Limb (tissue), 2 donors: ENCODE results near the gene RALGDS.
"Not testable (repeated sequence)": the region's sequence is repeated elsewhere in the genome, so short reads cannot be mapped to it uniquely, and the experiment has no call there.

ENCODE experiments used
- DNase-seq, 2 donors: peaks; one replicate each; pipeline ENCODE4 v3.0.0-alpha.2; 2016; ENCODE audit errors: extremely low spot score in 2 of 2

Gene RALGDS

GRCh38 chr9:133072210-133072609, 48.8 kb downstream of the RALGDS start:
- DNase-seq = not testable (repeated sequence)

- DNase-seq = no peak
Observed at GRCh38 chr9:133071484-133072150, 49.4 kb downstream of the RALGDS start.

DNA sequence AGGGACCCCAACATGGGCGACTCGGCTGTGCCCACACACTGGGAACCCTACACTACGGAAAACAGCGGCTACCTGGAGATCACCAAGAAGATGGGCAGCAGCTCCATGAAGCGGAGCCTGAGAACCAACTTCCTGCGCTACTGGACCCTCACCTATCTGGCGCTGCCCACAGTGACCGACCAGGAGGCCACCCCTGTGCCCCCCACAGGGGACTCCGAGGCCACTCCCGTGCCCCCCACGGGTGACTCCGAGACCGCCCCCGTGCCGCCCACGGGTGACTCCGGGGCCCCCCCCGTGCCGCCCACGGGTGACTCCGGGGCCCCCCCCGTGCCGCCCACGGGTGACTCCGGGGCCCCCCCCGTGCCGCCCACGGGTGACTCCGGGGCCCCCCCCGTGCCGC, 50.1 kb downstream of the RALGDS start:
- not testable (repeated sequence) for DNase-seq

DNA sequence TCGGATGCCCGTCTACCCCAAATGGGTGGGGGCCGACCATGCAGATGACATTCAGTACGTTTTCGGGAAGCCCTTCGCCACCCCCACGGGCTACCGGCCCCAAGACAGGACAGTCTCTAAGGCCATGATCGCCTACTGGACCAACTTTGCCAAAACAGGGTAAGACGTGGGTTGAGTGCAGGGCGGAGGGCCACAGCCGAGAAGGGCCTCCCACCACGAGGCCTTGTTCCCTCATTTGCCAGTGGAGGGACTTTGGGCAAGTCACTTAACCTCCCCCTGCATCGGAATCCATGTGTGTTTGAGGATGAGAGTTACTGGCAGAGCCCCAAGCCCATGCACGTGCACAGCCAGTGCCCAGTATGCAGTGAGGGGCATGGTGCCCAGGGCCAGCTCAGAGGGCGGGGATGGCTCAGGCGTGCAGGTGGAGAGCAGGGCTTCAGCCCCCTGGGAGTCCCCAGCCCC, 50.5 kb downstream of the RALGDS start:
- not testable (repeated sequence) for DNase-seq

DNA sequence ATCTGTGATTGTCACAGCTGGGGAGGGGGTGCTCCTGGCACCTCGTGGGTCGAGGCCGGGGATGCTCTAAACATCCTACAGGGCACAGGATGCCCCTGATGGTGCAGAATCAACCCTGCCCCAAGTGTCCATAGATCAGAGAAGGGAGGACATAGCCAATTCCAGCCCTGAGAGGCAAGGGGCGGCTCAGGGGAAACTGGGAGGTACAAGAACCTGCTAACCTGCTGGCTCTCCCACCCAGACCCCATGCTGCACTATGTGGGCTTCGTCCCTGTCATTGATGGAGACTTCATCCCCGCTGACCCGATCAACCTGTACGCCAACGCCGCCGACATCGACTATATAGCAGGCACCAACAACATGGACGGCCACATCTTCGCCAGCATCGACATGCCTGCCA, 52.6 kb downstream of the RALGDS start:
- not testable (repeated sequence) for DNase-seq

DNA sequence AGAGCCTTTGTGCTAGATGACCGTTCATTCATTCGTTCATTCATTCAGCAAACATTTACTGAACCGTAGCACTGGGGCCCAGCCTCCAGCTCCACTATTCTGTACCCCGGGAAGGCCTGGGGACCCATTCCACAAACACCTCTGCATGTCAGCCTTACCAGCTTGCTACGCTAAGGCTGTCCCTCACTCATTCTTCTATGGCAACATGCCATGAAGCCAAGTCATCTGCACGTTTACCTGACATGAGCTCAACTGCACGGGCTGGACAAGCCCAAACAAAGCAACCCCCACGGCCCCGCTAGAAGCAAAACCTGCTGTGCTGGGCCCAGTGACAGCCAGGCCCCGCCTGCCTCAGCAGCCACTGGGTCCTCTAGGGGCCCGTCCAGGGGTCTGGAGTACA, 53.2 kb downstream of the RALGDS start:
- no peak for DNase-seq

DNA sequence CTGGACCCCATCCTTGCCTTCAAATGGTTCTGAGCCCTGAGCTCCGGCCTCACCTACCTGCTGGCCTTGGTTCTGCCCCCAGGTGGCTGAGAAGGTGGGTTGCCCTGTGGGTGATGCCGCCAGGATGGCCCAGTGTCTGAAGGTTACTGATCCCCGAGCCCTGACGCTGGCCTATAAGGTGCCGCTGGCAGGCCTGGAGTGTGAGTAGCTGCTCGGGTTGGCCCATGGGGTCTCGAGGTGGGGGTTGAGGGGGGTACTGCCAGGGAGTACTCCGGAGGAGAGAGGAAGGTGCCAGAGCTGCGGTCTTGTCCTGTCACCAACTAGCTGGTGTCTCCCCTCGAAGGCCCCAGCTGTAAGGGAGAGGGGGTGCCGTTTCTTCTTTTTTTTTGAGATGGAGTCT, 54.0 kb downstream of the RALGDS start:
- no peak for DNase-seq

DNA sequence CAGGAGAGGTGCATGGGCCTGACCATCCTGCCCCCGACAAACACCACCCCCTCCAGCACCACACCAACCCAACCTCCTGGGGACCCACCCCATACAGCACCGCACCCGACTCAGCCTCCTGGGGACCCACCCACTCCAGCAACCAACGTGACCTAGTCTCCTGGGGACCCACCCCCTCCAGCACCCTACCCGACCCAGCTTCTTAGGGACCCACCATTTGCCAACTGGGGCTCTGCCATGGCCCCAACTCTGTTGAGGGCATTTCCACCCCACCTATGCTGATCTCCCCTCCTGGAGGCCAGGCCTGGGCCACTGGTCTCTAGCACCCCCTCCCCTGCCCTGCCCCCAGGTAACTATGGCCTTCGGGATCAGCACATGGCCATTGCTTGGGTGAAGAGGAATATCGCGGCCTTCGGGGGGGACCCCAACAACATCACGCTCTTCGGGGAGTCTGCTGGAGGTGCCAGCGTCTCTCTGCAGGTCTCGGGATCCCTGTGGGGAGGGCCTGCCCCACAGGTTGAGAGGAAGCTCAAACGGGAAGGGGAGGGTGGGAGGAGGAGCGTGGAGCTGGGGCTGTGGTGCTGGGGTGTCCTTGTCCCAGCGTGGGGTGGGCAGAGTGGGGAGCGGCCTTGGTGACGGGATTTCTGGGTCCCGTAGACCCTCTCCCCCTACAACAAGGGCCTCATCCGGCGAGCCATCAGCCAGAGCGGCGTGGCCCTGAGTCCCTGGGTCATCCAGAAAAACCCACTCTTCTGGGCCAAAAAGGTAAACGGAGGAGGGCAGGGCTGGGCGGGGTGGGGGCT, 54.7 kb downstream of the RALGDS start:
- no peak for DNase-seq

- no peak for DNase-seq
Observed at GRCh38 chr9:133065070-133065388, 56.0 kb downstream of the RALGDS start.

DNA sequence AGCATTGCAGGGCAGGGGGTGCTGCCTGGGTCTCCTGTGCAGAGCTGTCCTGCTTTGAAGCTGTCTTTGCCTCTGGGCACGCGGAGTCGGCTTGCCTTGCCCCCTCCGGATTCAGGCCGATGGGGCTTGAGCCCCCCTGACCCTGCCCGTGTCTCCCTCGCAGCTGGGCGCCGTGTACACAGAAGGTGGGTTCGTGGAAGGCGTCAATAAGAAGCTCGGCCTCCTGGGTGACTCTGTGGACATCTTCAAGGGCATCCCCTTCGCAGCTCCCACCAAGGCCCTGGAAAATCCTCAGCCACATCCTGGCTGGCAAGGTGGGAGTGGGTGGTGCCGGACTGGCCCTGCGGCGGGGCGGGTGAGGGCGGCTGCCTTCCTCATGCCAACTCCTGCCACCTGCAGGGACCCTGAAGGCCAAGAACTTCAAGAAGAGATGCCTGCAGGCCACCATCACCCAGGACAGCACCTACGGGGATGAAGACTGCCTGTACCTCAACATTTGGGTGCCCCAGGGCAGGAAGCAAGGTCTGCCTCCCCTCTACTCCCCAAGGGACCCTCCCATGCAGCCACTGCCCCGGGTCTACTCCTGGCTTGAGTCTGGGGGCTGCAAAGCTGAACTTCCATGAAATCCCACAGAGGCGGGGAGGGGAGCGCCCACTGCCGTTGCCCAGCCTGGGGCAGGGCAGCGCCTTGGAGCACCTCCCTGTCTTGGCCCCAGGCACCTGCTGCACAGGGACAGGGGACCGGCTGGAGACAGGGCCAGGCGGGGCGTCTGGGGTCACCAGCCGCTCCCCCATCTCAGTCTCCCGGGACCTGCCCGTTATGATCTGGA, 56.6 kb downstream of the RALGDS start:
- no peak for DNase-seq

DNA sequence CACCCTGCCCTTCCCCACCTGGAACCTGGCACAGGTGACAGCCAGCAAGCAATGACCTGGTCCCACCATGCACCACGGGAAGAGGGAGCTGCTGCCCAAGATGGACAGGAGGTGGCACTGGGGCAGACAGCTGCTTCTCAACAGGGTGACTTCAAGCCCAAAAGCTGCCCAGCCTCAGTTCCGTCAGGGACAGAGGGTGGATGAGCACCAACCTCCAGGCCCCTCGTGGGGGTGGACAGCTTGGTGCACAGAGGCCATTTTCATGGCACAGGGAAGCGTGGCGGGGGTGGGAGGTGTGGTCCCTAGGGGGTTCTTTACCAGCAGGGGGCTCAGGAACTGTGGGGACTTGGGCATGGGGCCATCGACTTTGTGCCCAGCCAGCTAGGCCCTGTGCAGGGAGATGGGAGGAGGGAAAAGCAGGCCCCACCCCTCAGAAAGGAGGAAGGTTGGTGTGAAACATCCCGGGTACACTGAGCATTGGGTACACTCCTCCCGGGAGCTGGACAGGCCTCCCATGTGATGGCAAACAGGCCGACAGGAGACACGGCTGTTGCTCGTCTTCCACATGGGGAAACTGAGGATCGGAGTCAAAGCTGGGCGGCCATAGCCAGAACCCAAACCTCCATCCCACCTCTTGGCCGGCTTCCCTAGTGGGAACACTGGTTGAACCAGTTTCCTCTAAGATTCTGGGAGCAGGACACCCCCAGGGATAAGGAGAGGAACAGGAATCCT, 57.4 kb downstream of the RALGDS start:
- no peak for DNase-seq

- no peak for DNase-seq
Observed at GRCh38 chr9:133063159-133063499, 57.9 kb downstream of the RALGDS start.

DNA sequence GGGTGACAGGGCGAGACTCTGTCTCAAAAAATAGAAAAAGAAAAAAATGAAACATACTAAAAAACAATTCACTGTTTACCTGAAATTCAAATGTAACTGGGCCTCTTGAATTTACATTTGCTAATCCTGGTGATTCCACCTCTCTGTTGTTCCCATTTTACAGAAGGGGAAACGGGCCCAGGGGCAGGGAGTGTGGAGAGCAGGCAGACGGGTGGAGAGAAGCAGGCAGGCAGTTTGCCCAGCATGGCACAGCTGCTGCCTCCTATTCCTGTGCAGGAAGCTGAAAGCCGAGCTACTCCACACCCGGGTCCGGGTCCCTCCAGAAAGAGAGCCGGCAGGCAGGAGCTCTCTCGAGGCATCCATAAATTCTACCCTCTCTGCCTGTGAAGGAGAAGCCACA, 58.5 kb downstream of the RALGDS start:
- DNase-seq = not testable (repeated sequence)

- DNase-seq = not testable (repeated sequence)
Observed at GRCh38 chr9:133061764-133062145, 59.3 kb downstream of the RALGDS start, which contains the start of gene CEL. TSS of gene CEL (plus strand) at chr9:133061981. CDS start at chr9:133062003, 22 bp downstream.

GRCh38 chr9:133061019-133061763, 59.8 kb downstream of the RALGDS start:
- DNase-seq = not testable (repeated sequence)

GRCh38 chr9:133060417-133060841, 60.6 kb downstream of the RALGDS start:
- no peak for DNase-seq

DNA sequence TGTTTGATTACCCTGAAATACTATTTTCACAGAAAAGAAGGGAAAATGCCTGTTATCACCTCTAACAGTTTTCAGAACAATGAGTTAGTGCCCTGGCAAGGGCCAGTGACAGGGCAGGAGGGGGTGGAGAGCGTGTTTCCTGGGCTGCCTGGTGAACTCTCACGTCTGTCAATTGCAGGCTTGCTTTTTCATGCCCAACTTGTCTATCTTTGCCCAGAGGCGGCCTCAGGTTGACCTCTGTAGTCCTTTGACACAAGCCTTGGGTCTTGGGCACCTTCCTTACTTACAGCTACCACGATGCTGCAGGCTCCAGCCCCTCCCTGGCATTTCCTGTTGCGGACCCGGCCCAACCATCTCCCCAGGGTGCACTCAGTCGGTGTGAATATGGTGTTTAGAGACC, 61.4 kb downstream of the RALGDS start:
- DNase-seq = no peak

DNA sequence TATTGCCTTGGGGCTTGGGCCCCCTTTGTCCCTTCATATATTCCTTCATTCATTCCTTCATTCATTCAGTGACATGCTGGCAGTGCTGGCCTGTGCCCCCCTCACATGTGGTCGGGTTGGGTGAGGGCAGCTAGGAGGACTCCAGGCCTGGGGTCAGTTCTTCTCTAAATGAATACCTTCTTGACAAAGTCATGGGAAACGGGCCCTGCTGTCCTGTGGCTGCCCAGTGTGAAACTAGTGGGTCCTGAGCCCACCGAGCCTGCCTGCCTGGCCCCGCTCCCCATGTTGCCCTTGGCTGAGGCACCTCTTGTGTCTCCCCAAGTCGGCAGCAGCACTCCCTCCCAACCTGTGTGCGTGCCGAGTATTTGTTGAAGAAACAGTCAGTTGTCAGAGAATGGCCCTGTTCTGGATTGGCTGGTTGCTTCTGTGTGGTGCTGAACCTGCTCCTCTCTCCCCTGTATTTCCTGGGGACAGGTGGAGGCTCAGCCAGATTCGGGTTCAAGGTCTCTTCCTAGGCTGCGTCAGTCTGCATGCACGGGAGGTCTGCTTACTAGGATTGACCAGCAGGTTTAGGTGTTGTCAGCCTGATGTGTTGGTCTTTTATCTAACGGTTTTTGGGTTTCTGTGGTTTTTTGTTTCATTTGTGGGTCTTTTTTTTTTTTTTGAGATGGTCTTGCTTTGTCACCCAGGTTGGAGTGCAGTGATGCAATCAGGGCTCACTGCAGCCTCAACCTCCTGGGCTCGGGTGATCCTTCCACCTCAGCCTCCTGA, 62.3 kb downstream of the RALGDS start:
- DNase-seq = no peak

DNA sequence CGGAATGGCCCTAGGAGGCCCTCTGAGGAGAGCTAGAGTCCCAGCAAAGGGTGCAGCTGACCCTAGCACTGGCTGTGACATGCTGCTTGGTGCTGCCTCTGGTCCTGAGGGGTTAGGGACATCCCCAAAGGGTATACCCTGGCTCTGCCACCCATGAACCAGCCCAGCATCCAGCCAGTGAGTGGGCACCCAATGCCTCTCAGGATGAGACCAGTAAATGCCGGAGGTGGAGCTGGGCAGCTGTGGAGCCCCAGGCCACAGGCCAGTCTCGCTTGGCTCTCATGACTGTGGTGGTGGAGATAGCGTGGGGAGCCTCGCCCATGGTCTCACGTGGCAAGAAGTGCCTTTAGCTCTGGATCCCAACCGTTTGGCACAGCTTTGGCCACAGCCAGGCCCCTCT, 63.0 kb downstream of the RALGDS start:
- no peak for DNase-seq

DNA sequence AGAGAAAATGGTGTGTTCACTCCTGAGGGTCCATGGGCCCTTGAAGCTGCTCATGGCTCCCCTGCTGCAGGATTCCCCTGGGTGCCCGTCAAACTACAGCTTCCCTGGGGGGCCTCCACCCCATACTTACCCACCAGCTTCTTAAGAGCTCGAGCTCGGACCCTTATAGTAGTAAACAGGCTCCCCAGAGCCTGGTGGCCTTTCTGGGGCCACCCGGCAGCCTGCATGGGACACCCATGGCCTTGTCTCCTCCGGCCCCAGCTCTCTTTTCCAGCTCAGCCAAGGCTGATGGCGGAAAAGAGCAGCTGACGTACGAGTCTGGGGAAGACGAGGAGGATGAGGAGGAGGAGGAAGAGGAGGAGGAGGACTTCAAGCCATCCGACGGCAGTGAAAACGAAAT, 63.5 kb downstream of the RALGDS start:
- no peak for DNase-seq
